ENCODE data around the gene LCOR. TPM values are rescaled to one million over a fixed set of nuclear protein-coding genes. Genes with fewer than 3 reads are reported as not detected.
"Not testable (repeated sequence)": the region's sequence is repeated elsewhere in the genome, so short reads cannot be mapped to it uniquely, and the experiment has no call there.

The LCOR gene
- total RNA-seq, 4 donors from 2014 or later: 22.3 to 220 (median 38.5) TPM

DNA sequence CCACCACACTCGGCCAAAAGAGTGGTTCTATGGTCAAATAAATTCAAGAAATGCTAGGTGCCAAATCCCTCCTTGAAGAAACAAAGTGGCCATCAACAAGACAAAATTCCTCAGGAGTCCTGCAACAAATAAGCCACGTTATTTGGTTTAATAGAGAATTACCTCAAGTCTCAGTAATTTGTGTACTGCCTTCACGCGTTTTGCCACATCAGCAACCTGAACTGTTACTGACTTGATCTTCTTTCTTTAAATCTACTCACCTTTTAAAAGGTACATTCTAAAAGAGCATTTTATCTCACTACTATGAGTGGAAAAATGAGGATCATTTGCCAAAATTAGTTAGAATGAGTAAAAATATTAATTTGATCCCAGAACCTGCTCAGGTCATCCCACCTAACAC is 34.6 kb upstream of the LCOR start:
- H3K9me3 ChIP-seq: no peaks in the 10 kb centered on the region
- TF ChIP-seq EP300 (IDR thresholded peaks at IDR 0.05) (no peak), POLR2A (IDR thresholded peaks at IDR 0.05) (no peak)
- WGBS, 2 donors (ENCODE audit: low coverage in 1 of 2): 86 to 87% methylated on average over 4 of the region's 4 CpGs
- no peaks in the 10 kb centered on the region for H3K36me3 ChIP-seq
- no peaks in the 10 kb centered on the region for H3K4me1 ChIP-seq
- peaks cover 13% of the 10 kb centered on the region for H3K27me3 ChIP-seq
- no peak overlapping the region for H3K4me3 ChIP-seq
- no peak for ATAC-seq
- no peak overlapping the region for H3K27ac ChIP-seq

- H3K4me3 ChIP-seq: no peak overlapping the region
- H3K9me3 ChIP-seq: no peaks in the 10 kb centered on the region
- 33 to 50% methylated on average over 1 to 2 of the region's 2 CpGs for WGBS, 2 donors (ENCODE audit: low coverage in 1 of 2)
- no peaks in the 10 kb centered on the region for H3K4me1 ChIP-seq
- TF ChIP-seq EP300 (IDR thresholded peaks at IDR 0.05): no peak
- TF ChIP-seq, protein P1, sequence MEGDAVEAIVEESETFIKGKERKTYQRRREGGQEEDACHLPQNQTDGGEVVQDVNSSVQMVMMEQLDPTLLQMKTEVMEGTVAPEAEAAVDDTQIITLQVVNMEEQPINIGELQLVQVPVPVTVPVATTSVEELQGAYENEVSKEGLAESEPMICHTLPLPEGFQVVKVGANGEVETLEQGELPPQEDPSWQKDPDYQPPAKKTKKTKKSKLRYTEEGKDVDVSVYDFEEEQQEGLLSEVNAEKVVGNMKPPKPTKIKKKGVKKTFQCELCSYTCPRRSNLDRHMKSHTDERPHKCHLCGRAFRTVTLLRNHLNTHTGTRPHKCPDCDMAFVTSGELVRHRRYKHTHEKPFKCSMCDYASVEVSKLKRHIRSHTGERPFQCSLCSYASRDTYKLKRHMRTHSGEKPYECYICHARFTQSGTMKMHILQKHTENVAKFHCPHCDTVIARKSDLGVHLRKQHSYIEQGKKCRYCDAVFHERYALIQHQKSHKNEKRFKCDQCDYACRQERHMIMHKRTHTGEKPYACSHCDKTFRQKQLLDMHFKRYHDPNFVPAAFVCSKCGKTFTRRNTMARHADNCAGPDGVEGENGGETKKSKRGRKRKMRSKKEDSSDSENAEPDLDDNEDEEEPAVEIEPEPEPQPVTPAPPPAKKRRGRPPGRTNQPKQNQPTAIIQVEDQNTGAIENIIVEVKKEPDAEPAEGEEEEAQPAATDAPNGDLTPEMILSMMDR (IDR thresholded peaks at IDR 0.05): no peak
- no peak for TF ChIP-seq POLR2AphosphoS5 (IDR thresholded peaks at IDR 0.05)
- TF ChIP-seq POLR2A (IDR thresholded peaks at IDR 0.05): no peak
- H3K27me3 ChIP-seq: peaks cover 4% of the 10 kb centered on the region
- H3K36me3 ChIP-seq: no peaks in the 10 kb centered on the region
- ATAC-seq: no peak
- no peak overlapping the region for H3K27ac ChIP-seq
Observed at GRCh38 chr10:96803288-96803664, 28.8 kb upstream of the LCOR start.

DNA sequence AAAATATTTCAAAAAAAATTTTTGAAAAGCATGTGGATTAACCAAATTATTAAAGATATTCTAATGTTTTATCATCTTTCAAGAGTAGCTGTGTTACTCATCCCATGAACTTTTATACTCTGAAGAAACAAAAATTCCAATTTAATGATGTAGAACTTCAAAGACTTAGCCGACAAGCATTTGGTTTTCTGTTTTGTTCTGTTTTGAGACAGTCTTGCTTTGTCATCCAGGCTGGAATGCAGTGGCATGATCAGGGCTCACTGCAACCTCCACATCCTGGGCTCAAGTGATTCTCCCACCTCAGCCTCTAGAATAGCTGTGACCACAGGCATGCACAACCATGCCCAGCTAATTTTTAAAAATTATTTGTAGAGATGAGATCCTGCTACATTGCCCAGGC is 17.8 kb upstream of the LCOR start:
- no peaks in the 10 kb centered on the region for H3K9me3 ChIP-seq
- no peak for ATAC-seq
- TF ChIP-seq POLR2AphosphoS5 (IDR thresholded peaks at IDR 0.05) (no peak), EP300 (IDR thresholded peaks at IDR 0.05) (no peak), POLR2A (IDR thresholded peaks at IDR 0.05) (no peak)
- TF ChIP-seq, protein P1 (IDR thresholded peaks at IDR 0.05): no peak
- H3K4me3 ChIP-seq: no peak overlapping the region
- H3K27ac ChIP-seq: no peak overlapping the region
- no peaks in the 10 kb centered on the region for H3K4me1 ChIP-seq
- H3K27me3 ChIP-seq: peaks cover 12% of the 10 kb centered on the region
- H3K36me3 ChIP-seq: no peaks in the 10 kb centered on the region
- 50 to 63% methylated on average over 1 of the region's 1 CpG for WGBS, 2 donors (ENCODE audit: low coverage in 1 of 2)

DNA sequence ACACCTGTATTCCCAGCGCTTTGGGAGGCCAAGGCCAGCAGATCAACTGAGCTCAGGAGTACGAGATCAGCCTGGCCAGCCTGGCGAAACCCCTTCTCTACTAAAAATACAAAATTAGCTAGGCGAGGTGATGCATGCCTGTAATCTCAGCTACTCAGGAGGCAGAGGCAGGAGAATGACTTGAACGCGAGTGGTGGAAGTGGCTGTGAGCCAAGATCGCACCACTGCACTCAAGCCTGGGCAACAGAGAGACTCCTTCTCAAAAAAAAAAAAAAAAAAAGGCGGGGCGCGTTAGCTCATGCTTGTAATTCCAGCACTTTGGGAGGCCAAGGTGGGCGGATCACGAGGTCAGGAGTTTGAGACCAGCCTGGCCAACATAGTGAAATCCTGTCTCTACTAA is 13.1 kb upstream of the LCOR start:
- ATAC-seq, H3K27me3 ChIP-seq, H3K4me3 ChIP-seq, H3K9me3 ChIP-seq, H3K4me1 ChIP-seq, H3K36me3 ChIP-seq, H3K27ac ChIP-seq: not testable (repeated sequence)
- 88 to 90% methylated on average over 4 to 8 of the region's 12 CpGs for WGBS, 2 donors (ENCODE audit: low coverage in 1 of 2)

- TF ChIP-seq POLR2AphosphoS5 (IDR thresholded peaks at IDR 0.05): no peak
- TF ChIP-seq, protein P1 (IDR thresholded peaks at IDR 0.05): no peak
- no peak for TF ChIP-seq EP300 (IDR thresholded peaks at IDR 0.05)
- no peak for TF ChIP-seq POLR2A (IDR thresholded peaks at IDR 0.05)
- no peaks in the 10 kb centered on the region for H3K4me1 ChIP-seq
- no peak overlapping the region for H3K4me3 ChIP-seq
- H3K36me3 ChIP-seq: no peaks in the 10 kb centered on the region
- no peak overlapping the region for H3K27ac ChIP-seq
- WGBS, 2 donors (ENCODE audit: low coverage in 1 of 2): 57 to 72% methylated on average over 5 of the region's 5 CpGs
- ATAC-seq: no peak
- H3K9me3 ChIP-seq: no peaks in the 10 kb centered on the region
- no peaks in the 10 kb centered on the region for H3K27me3 ChIP-seq
Observed at GRCh38 chr10:96820765-96821164, 11.3 kb upstream of the LCOR start.

DNA sequence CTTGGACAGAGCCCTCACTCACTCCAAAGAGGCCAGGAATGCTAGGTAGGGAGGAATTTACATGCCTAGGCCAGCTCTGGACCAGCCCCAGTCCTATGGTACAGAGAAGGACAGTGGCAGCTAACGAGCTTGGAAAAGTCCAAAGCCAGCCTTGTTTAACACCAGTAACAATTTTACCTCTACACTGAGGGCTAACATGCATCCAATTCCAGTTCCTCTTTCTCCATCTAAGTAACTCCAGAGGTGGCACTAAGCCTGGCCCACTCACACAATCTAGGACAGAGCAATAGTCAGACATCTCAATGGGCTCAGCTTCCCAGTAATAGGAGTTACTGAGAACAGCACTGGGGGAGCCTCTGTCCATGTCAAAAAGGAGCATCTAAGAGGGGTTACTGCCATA is 5.7 kb upstream of the LCOR start:
- Histone ChIP-seq H3K27ac (no peak overlapping the region), H3K36me3 (no peaks in the 10 kb centered on the region), H3K27me3 (no peaks in the 10 kb centered on the region), H3K4me1 (peaks cover 0 to 14% (median 0%) of the 10 kb centered on the region in 3 donors), H3K4me3 (no peak overlapping the region), H3K9me3 (no peaks in the 10 kb centered on the region)
- ATAC-seq: no peak
- no CpG with 5 or more reads among the region's 1 CpG for WGBS, 2 donors (ENCODE audit: low coverage in 1 of 2)
- TF ChIP-seq EP300 (IDR thresholded peaks at IDR 0.05) (no peak), POLR2AphosphoS5 (IDR thresholded peaks at IDR 0.05) (no peak)

- Histone ChIP-seq H3K4me3 (no peak overlapping the region), H3K4me1 (peaks cover 0 to 20% (median 0%) of the 10 kb centered on the region in 3 donors), H3K27me3 (no peaks in the 10 kb centered on the region), H3K9me3 (no peaks in the 10 kb centered on the region), H3K27ac (no peak overlapping the region), H3K36me3 (no peaks in the 10 kb centered on the region)
- TF ChIP-seq EP300 (IDR thresholded peaks at IDR 0.05): no peak
- no peak for ATAC-seq
- 79 to 85% methylated on average over 4 to 5 of the region's 5 CpGs for WGBS, 2 donors (ENCODE audit: low coverage in 1 of 2)
Observed at GRCh38 chr10:96828609-96829008, 3.5 kb upstream of the LCOR start.
